ENCODE results near the gene CGB8.
"Not testable (repeated sequence)": the region's sequence is repeated elsewhere in the genome, so short reads cannot be mapped to it uniquely, and the experiment has no call there.

CGB8 gene

DNA sequence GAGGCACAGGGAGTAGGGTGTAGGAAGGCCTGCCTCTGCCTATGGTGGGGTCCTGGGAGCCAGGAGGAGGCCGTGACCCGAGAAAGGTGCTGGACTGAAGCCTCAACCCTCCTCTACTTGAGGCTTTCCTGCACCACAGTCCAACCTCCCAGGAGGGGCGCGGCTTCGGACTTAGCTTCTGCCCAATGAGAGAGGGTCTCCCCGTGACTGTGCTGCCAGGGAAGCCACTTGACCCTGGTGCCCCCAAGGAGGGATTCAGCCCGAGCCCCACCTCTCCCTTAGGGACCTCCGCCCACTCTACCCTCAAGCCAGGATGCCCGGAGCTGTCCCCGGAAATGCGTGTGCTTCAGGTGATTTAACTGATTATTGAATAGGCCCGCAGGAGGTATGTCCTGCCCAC, at the start of gene CGB8:
TSS of gene CGB8 (minus strand) at position 101 of the 400 bp plus-strand sequence. CDS start 372 bp downstream, outside the sequence.
- DNase-seq (ENCODE audit: low read depth in 4 of 4, low spot score in 1 of 4), result not testable (repeated sequence)

- peak in 2 of 4 experiments; percentile 54 for DNase-seq (ENCODE audit: low read depth in 4 of 4, low spot score in 1 of 4)
These were observed 48.8 kb upstream of the CGB8 start for GRCh38 chr19:49097453-49098288.

DNA sequence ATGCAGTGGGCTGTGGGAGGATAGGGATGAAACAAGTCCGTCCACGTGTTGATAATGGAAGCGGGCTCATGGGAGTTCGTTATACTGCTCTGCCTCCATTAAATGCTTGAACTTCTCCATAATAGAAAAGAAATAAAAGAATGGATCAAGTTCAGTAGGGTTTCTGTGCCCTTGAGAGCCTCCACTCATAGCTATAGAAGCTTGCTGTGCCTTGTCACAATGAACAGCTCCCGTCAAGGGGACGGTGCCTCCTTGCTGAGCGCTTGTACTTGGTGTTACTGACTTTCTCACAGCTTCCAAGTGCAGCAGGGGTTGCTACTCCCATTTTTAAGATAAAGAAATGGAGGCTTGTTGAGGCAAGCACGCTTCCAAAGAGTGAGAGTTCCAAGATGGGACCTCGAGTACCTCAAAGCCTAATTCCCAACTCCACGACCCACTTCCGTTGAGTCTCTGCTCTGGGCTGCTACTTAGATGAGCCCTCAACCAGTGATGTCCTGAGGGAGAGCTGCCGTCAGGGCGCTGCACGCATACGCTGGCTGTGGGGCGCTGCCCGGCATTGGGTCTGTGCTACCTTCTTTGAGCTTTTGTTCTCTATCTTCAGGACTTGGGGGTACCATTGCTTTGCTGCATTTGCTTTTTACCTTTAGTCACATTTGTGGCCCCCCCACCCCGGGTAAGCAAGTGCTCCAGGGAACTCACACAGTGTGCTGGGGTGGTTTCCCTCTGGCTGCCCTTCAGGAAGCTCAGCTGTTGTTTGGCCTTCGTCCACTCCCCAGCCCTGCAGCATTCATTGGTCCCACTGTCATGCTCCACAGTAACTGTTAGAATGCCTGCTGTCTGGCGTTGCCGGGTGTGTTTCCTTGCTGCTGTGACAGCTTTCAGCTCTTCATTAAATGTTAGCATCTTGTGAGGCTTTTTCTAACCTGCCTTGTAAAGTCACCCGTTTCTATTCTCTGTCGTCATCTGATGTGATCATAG, 45.9 kb upstream of the CGB8 start:
- no peak for DNase-seq (ENCODE audit: low read depth in 4 of 4, low spot score in 1 of 4)

DNA sequence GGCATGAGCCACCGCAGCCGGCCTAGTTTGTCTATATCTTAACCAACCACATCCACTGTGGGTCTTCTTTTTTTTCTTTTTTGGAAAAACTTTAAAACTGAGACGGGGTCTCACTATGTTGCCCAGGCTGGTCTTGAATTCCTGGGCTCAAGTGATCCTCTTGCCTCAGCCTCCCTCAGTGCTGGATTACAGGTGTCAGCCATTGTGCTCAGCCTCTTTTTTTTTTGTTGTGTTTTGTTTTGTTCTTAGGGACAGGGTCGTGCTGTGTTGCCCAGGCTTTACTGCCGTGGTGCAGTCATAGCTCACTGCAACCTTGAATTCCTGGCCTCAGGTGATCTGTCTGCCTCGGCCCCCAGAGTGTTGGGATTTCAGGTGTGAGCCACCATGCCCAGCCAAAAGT, 43.8 kb upstream of the CGB8 start:
- no peak for DNase-seq (ENCODE audit: low read depth in 4 of 4, low spot score in 1 of 4)

DNA sequence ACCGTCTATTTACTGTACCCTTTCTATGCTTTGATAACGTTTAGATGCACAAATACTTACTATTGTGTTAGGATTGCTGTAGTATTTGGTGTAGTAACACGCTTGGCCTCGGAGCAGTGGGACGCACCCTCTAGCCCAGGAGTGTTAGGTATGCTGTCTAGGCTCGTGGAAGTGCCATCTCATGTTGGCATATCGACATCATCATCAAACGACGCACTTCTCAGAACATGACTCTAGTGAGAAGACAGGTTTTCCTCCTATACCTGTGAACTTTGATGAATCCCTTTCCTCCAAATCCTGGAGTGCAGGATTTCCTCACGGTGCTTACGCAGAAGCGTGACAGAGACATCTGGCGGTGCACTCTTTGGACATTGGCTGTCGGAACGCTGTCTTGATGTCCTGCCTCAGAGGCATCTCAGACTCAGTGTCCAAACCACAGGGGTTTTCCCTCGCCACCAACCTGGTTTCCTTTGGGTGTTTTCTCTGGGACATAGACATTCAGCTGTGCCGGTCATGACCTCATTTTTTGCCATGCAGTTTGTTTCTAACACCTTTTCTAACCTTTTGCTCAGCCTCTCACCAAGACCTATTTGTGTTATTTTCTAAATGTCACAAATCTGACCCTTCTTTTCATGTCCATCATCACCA, 42.6 kb upstream of the CGB8 start:
- no peak for DNase-seq (ENCODE audit: low read depth in 4 of 4, low spot score in 1 of 4)

DNA sequence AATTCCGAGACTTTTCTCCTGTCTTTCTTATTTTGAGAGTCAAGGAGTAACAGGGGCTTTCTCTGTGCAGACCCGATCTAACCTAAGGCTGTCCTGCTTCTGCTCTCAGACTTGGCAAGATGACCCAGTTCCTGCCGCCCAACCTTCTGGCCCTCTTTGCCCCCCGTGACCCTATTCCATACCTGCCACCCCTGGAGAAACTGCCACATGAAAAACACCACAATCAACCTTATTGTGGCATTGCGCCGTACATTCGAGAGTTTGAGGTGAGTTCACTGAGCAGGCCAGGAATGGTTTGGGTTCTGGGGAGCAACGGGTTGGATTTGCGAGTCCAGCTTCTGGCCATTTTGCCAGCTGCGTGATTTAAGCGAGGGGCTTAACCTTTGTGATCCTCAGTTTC, 37.4 kb upstream of the CGB8 start:
- no peak for DNase-seq (ENCODE audit: low read depth in 4 of 4, low spot score in 1 of 4)

DNA sequence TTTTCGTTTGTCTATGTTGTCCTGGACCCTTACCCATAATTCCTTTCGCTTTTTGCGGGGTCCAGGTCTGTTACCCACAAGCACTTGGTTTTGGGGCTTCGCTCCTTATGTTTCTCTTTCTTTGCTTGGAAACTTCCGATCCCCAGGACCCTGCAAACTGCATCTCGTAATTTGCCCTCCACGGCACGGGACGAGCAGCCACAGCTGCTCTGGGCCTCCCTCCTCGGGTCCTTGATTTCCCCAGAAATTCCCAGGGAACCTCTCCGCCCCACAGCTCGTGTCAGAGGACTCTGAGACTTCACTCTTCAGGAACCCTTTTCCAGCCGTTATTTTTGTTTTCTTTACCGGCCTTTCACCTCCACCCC, 36.9 kb upstream of the CGB8 start:
- no peak for DNase-seq (ENCODE audit: low read depth in 4 of 4, low spot score in 1 of 4)

DNA sequence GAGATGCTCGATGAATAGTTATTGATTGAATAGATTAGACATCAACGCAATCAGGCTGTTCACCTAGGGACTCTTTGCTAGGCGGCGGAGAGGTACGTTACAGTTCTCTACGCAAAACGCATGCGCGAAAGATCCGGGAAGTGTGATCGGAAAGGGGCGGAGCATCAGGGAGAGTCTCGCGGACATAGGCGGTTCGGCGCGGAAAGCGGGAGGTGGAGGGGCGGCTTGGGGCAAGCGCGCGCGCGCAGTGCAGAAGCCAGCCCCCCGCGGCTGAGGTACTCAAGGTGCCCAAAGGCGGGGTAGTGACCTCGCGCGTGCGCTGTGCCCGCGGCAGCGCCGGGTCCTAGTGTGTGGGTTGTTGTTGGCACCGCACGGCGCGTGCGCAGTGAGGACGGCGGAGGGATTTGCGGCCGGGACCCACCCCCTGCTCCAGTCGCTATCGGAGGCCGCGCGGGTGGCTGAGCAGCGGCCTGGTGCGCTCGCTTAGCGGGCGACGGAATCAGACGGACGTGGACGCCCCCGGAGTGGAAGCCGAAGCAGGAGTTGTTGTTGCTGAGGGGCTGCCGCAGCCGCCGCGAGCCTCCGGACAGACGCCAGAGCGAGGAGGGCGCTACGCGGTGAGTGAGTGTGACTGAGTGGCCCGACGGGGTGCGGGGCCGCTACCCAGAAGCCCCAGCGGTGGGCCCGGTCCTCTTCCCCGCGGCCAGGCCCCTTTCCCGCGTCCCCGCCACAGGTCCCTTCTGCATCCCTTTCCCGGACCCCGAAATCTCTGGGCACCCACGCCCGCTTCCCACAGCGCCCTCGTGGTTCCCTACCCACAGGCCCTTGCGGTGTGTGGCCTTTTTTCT, 36.3 kb upstream of the CGB8 start, which contains the start of gene SNRNP70:
TSS of gene SNRNP70 (plus strand) at position 432 of the 848 bp plus-strand sequence. CDS start 964 bp downstream, outside the sequence.
- peak; percentile 96 to 98 (median 97) for DNase-seq (ENCODE audit: low read depth in 4 of 4, low spot score in 1 of 4)

DNA sequence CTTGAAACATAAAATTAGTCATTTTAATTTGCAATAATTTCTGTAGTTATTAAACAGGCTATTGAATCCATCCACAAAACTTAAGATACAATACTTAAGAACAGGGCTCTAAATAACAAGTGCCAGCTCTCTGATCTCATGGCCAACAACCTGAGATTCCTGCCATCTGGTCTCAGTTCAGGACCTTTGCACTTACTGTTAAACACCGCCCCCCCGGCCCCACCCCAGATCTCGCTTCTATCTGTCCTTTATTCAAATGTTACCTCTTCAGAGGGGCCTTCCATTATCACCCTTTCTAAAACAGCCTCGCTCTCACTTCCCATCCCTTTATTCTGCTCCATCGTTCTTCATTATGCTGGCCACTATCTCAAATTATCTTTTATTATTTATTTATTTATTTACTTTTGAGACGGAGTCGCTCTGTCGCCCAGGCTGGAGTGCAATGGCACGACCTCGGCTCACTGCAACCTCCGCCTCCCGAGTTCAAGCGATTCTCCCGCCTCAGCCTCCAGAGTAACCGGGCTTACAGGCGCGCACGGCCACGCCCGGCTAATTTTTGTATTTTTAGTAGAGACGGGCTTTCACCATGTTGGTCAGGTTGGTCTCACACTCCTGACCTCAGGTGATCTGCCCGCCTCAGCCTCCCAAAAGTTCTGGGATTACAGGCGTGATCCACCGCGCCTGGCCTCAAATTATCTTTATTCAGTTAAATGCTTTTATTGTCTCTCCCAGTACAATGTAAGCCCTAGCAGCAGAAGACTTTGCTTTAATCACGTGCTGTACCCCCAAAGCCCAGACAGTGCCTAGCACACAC, 35.5 kb upstream of the CGB8 start:
- no peak for DNase-seq (ENCODE audit: low read depth in 4 of 4, low spot score in 1 of 4)

DNA sequence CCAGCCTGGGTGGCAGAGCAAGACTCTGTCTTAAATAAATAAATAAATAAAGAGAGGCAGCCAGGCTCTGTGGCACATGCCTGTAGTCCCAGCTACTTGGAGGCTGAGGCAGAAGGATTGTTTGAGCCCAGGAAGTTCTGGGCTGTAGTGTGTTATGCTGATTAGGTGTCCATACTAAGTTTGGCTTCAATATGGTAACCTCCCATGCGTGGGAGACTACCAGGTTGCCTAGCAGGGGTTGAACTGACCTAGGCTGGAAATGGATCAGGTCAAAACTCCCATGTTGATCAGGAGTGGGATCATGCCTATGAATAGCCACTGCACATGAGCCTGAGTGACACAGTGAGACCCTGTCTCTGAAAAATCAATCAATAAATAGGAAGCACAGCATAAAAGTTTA, 32.4 kb upstream of the CGB8 start:
- no peak for DNase-seq (ENCODE audit: low read depth in 4 of 4, low spot score in 1 of 4)

GRCh38 chr19:49080392-49080791, 31.5 kb upstream of the CGB8 start:
- no peak for DNase-seq (ENCODE audit: low read depth in 4 of 4, low spot score in 1 of 4)

DNA sequence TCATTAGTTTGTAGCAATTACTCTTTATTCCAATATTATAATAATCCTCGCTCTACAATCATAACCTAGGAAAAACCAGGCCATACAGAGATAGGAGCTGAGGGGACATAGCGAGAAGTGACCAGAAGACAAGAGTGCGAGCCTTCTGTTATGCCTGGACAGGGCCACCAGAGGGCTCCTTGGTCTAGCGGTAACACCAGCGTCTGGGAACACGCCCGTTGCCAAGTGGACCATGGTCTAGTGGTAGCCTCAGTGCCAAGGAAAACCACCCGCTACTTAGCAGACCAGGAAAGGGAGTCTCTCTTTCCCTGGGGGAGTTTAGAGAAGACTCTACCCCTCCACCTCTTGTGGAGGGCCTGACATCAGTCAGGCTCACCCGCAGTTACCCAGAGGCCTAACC, 26.0 kb upstream of the CGB8 start:
- not testable (repeated sequence) for DNase-seq (ENCODE audit: low read depth in 4 of 4, low spot score in 1 of 4)

DNA sequence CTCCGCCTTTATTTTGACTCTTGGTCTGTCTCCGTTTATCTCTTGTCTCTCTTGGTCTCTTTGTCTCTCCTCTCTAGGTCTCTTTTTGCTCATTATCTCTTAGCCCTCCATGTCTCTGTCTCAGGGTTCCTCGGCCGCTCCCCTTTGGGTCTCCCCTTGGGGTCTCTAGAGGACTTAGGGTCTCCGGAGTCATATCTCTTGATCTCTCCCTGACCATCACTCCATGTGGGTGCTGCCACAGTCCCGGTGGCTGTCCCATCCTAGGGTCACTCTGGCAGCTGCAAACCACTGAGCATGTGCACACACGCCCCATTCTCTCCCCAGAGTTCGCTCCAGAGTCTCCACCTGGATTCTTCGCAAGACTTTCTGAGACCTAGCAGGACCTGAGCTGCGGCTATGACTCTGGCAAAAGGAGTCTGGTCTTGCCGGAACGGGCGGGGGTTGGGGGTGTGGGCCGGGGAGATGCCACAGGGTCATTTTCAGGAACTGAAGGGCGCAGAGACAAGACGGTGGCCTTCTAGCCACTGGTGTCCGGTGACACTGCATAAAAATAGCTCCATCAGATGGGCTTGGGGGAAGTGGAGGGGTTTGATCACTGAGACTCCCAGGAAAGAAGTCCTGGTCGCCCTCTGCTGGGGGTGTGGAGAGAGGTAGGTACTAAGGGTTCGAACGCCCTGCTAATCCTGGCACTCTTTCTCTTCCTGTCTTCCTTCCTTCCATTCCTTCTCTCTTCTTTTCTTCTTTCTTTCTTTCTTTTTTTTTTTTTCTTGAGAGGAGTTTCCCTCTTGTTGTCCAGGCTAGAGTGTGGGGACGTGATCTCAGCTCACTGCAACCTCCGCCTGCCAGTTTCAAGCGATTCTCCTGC, 24.8 kb upstream of the CGB8 start:
- no peak for DNase-seq (ENCODE audit: low read depth in 4 of 4, low spot score in 1 of 4)

- DNase-seq (ENCODE audit: low read depth in 4 of 4, low spot score in 1 of 4), result peak in 1 of 4 experiments; percentile 19
These were observed 23.1 kb upstream of the CGB8 start for GRCh38 chr19:49071860-49072547.

GRCh38 chr19:49070416-49070815, 21.5 kb upstream of the CGB8 start:
- no peak for DNase-seq (ENCODE audit: low read depth in 4 of 4, low spot score in 1 of 4)

DNA sequence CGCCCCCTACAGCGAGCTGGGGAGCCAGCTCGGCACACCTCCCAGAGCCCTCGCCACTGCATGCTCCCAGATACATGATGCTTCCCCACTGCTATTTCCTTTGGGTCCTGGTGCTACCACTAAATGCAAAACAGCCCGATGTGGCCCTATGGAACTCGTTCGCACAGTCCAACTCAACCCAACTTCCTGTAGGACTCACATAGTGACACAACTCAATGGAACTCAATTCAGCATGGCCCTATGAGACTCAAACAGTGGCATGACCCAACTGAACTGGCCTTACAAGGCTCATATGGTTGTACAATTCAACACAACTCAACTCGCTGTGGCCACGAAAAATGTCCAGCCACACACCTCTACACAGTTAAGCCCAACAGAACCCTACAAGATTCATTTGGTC, 20.1 kb upstream of the CGB8 start:
- no peak for DNase-seq (ENCODE audit: low read depth in 4 of 4, low spot score in 1 of 4)

- no peak for DNase-seq (ENCODE audit: low read depth in 4 of 4, low spot score in 1 of 4)
These were observed 18.6 kb upstream of the CGB8 start for GRCh38 chr19:49067554-49067953.

GRCh38 chr19:49065905-49066512, 17.1 kb upstream of the CGB8 start:
- DNase-seq (ENCODE audit: low read depth in 4 of 4, low spot score in 1 of 4), result no peak

All from stimulated activated CD4-positive, alpha-beta T cell treated with anti-CD3 and anti-CD28 coated beads, Interleukin-1b, Interleukin-23, amount 100 ng/mL, for 24 hours (primary cell).